GM18951 (cell line): Measurements from ENCODE around the gene GRIK2.

Source experiments
- POLR2A ChIP-seq: IDR thresholded peaks from 4 replicates; pipeline ENCODE4 v1.6.1; 2011; ENCODE audit warnings: mild to moderate bottlenecking; ENCODE audit not compliant: insufficient read length, insufficient read depth; ENCODE audit errors: extremely low read depth
- in situ Hi-C: fragments of 300-500 bp; cut with MboI; formaldehyde crosslinking; loops from one replicate; pipeline ENCODE4 v1.12.0; 2022; ENCODE audit warnings: low sequenced_read_pairs, mixed read lengths, inconsistent platforms; ENCODE audit not compliant: unreplicated experiment

GRIK2 gene

DNA sequence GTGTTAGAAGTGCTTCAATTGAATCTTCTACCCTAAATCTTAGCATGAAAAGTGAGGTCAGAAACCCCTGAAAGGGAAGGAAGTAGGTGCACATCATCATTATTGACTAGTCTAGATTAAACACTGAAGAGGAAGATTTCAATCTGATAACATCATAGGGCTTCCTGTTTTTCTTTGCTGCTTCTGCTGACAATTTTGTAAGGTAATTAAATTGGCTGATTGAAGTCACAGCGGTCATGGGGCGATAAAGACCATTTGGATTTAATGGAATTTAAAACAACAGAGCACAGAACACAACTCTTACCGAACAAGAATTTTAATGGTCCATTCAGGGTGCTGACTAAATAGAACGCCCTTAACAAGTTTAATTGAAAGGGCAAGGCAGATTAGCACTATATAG is 11.3 kb downstream of the GRIK2 start:
- in situ Hi-C loops = no loop called here

GRCh38 chr6:101413773-101414172 is 20.3 kb downstream of the GRIK2 start:
- TF ChIP-seq POLR2A = no peak
- in situ Hi-C loops = no loop called here

More for the DNA sequence above, 11.3 kb downstream of the GRIK2 start:
- no peak for TF ChIP-seq POLR2A

DNA sequence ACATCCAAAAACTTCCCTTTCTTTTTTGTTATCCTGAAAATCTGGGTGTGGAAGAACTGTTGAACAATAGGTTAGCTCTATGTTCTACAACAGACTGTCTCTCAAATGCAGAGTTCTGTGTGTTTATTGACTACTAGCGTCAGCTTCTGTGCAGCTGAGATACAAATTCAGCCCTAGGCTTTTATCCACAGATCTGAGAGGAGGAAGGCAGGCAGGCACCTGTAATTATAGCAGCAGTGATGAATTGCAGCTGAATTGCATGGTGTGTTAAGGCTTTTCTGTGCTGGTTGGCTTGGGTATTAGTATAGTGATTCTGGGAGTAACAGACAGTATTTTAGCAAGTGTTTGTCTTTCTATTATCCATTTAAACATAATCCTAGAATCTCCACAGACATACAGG is 24.4 kb downstream of the GRIK2 start:
- TF ChIP-seq POLR2A = no peak
- in situ Hi-C loops = no loop called here

- TF ChIP-seq POLR2A = no peak
- in situ Hi-C loops = no loop called here
Observed at GRCh38 chr6:101422251-101422650, 28.7 kb downstream of the GRIK2 start.

DNA sequence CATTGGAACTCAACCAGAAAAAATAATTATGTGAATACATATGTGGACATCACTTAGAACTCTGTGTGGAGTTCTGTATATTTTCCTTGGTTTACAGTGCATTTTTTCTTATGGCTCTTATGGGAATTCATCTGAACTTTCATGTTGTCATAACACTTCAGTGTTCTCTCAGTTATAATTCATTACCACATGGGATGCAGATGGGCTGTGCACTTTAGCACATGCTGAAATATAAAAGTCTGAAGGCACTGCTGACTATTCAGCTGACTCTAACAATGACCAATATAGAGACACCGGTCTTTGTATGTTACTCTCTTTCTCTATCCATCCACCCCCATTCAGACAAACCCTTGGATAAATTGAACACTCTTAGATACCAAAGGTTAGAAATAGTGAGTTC is 29.3 kb downstream of the GRIK2 start:
- no peak for TF ChIP-seq POLR2A
- in situ Hi-C loops = no loop called here

GRCh38 chr6:101429270-101429669 is 35.8 kb downstream of the GRIK2 start:
- in situ Hi-C loops = no loop called here
- TF ChIP-seq POLR2A = no peak

GRCh38 chr6:101429845-101430244 is 36.3 kb downstream of the GRIK2 start:
- in situ Hi-C loops = no loop called here
- TF ChIP-seq POLR2A = no peak

GRCh38 chr6:101433141-101433540 is 39.6 kb downstream of the GRIK2 start:
- in situ Hi-C loops = no loop called here

DNA sequence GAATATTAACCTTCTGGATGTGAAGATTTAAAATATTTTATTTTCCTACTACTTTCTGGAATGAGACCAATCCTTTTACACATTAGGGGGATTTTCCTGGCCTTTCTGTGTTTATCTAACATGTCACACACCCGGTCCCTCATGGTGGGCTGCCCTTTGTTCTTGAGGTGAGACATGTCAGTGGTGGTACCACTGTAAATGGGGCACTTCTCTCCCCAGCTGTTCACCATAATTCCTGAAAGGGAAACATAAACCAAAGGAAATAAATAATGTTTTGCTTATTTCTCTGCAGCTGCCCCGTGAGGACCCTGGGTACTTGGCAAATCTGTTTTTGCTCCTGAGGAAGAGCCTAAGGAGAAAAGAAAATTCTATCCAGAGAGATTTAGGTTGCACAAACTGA is 41.1 kb downstream of the GRIK2 start:
- no peak for TF ChIP-seq POLR2A
- in situ Hi-C loops = no loop called here

More at GRCh38 chr6:101433141-101433540, 39.6 kb downstream of the GRIK2 start:
- no peak for TF ChIP-seq POLR2A

GRCh38 chr6:101435038-101435437 is 41.5 kb downstream of the GRIK2 start:
- in situ Hi-C loops = no loop called here

GRCh38 chr6:101439790-101440189 is 46.3 kb downstream of the GRIK2 start:
- in situ Hi-C loops = no loop called here
- no peak for TF ChIP-seq POLR2A

More at GRCh38 chr6:101435038-101435437, 41.5 kb downstream of the GRIK2 start:
- TF ChIP-seq POLR2A = no peak

DNA sequence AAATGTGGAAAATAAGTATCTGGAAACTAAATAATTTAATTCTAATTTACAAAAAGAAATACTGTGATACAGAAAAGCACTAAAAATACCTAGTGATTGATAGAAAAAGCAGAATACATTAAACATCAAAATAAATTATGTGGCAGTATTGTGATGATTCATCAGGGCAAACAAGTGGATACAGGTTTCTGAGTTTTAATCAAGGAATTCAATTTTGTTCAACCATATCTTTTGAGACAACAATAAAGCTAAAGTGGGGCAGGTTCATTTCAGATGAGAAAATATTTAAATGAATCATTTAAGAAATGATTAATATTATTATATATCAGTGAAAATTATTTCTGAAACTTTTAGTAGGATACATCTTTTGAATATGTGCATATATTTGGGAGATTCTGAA is 49.8 kb downstream of the GRIK2 start:
- no peak for TF ChIP-seq POLR2A
- in situ Hi-C loops = no loop called here

DNA sequence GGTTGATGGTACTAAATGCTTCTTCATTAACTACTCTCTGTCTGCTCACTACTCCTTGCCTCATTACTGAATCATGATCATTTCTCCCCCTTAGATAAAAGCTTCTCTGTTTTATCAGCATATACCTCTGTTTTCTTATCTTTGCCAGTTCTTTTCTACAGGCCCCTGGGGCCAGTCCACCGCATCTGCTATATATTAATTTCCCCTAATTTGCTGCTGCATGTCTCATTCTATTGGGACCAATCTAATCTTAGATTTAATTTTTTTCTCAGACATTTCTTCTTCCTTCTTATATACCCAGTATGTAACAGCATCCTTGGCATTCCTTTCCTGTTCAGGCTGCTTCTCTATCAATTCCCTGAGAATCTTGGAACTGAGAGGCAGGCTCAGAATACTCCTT is 51.2 kb downstream of the GRIK2 start:
- TF ChIP-seq POLR2A = no peak
- in situ Hi-C loops = no loop called here

GRCh38 chr6:101445527-101445926 is 52.0 kb downstream of the GRIK2 start:
- no peak for TF ChIP-seq POLR2A
- in situ Hi-C loops = no loop called here

- in situ Hi-C loops = no loop called here
- TF ChIP-seq POLR2A = no peak
Observed at GRCh38 chr6:101450901-101451300, 57.4 kb downstream of the GRIK2 start.
